ENCODE data around the gene CT47C1.

Gene CT47C1

DNA sequence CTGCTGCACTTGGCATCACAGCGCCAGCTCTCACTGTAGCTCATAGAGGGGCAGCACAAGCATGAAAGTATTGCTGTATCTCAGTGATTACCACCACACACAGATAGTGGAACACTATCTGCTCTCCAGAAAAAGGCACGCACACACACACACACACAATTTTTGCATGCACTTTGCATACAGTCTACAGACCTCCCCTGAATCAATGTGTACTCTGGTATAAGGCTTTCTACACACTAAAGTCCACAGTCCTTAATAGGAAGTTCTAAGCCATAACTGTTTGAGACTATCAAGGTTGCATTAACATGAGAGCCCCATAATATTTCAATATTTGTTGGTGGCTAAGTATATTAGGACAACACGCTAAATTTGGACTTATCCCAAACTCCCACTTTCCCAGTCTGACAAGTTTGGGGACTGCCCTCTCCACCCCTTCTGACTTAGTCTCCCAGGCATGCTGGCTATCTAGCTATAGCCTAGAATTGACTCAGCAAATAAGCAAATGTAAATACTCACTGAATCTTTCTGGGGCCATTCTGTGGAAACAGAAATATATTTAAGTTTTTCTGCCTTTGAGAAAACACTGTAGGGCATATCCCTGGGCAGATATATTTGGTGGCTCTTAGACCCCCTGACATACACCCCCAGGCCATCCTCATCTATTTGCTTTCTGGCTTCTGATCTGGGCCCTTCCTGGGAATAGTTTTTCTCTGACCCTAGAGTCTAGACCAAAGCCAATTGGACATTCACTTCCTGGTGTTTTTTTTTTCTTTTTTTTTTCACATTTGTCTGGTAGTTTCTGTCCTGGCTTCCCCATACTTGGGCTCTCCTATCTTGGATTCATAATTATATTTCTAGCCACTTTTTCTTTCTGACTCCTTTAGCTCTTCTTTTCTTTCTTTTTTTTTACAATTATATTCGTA is 36.4 kb upstream of the CT47C1 start:
- no peak overlapping the region for H3K4me3 ChIP-seq (ENCODE audit: low read depth, low read length)

GRCh38 chrX:119040432-119040831 is 32.4 kb upstream of the CT47C1 start:
- DNase-seq (ENCODE audit: low read depth): no peak
- no peak for TF ChIP-seq POLR2A (IDR thresholded peaks at IDR 0.05; ENCODE audit: extremely low read depth, insufficient read length)
- TF ChIP-seq CTCF (IDR thresholded peaks at IDR 0.05; ENCODE audit: low read depth, low read length): no peak
- TF ChIP-seq MYC (IDR thresholded peaks at IDR 0.05; ENCODE audit: low read depth, low read length): no peak
- TF ChIP-seq, protein P1, sequence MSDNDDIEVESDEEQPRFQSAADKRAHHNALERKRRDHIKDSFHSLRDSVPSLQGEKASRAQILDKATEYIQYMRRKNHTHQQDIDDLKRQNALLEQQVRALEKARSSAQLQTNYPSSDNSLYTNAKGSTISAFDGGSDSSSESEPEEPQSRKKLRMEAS (IDR thresholded peaks at IDR 0.05; ENCODE audit: low read depth, low read length): no peak
- H3K4me3 ChIP-seq (ENCODE audit: low read depth, low read length): no peak overlapping the region

More for the DNA sequence above, 36.4 kb upstream of the CT47C1 start:
- TF ChIP-seq POLR2A (IDR thresholded peaks at IDR 0.05; ENCODE audit: extremely low read depth, insufficient read length) (no peak), MYC (IDR thresholded peaks at IDR 0.05; ENCODE audit: low read depth, low read length) (no peak), CTCF (IDR thresholded peaks at IDR 0.05; ENCODE audit: low read depth, low read length) (no peak)
- TF ChIP-seq, protein P1 (IDR thresholded peaks at IDR 0.05; ENCODE audit: low read depth, low read length): no peak
- no peak for DNase-seq (ENCODE audit: low read depth)

- no peak for TF ChIP-seq CTCF (IDR thresholded peaks at IDR 0.05; ENCODE audit: low read depth, low read length)
- peak; percentile 34 for DNase-seq (ENCODE audit: low read depth)
- no peak overlapping the region for H3K4me3 ChIP-seq (ENCODE audit: low read depth, low read length)
Measured at GRCh38 chrX:119041175-119041574, 31.6 kb upstream of the CT47C1 start.

GRCh38 chrX:119042040-119042439 is 30.8 kb upstream of the CT47C1 start:
- TF ChIP-seq CTCF (IDR thresholded peaks at IDR 0.05; ENCODE audit: low read depth, low read length) (no peak), MYC (IDR thresholded peaks at IDR 0.05; ENCODE audit: low read depth, low read length) (no peak)
- TF ChIP-seq, protein P1 (IDR thresholded peaks at IDR 0.05; ENCODE audit: low read depth, low read length): no peak
- DNase-seq (ENCODE audit: low read depth): no peak
- no peak overlapping the region for H3K4me3 ChIP-seq (ENCODE audit: low read depth, low read length)

- DNase-seq (ENCODE audit: low read depth): no peak
- no peak overlapping the region for H3K4me3 ChIP-seq (ENCODE audit: low read depth, low read length)
- TF ChIP-seq POLR2A (IDR thresholded peaks at IDR 0.05; ENCODE audit: extremely low read depth, insufficient read length) (no peak), CTCF (IDR thresholded peaks at IDR 0.05; ENCODE audit: low read depth, low read length) (no peak), MYC (IDR thresholded peaks at IDR 0.05; ENCODE audit: low read depth, low read length) (no peak)
- TF ChIP-seq, protein P1 (IDR thresholded peaks at IDR 0.05; ENCODE audit: low read depth, low read length): no peak
Measured at GRCh38 chrX:119042996-119043395, 29.8 kb upstream of the CT47C1 start.

Measured in NB4 (cell line).